Measurements from ENCODE around the gene PHKB. TPM values are rescaled to one million over a fixed set of nuclear protein-coding genes. Genes with fewer than 3 reads are reported as not detected.

The PHKB gene
- total RNA-seq, 1 donor from 2014 or later = 25.9 TPM

- no peak for DNase-seq (ENCODE audit: low read depth)
- H3K4me3 ChIP-seq (ENCODE audit: low read depth, low read length) = no peak overlapping the region
- TF ChIP-seq CTCF (conservative IDR thresholded peaks at IDR 0.05; ENCODE audit: low read depth, low read length) = no peak
Measured at GRCh38 chr16:47697826-47698225, 236.7 kb downstream of the PHKB start.

- H3K4me3 ChIP-seq (ENCODE audit: low read depth, low read length) = no peak overlapping the region
- DNase-seq (ENCODE audit: low read depth) = no peak
- no peak for TF ChIP-seq CTCF (conservative IDR thresholded peaks at IDR 0.05; ENCODE audit: low read depth, low read length)
Measured at GRCh38 chr16:47699106-47699505, 238.0 kb downstream of the PHKB start.

- no peak for DNase-seq (ENCODE audit: low read depth)
- H3K4me3 ChIP-seq (ENCODE audit: low read depth, low read length) = no peak overlapping the region
- no peak for TF ChIP-seq CTCF (conservative IDR thresholded peaks at IDR 0.05; ENCODE audit: low read depth, low read length)
Measured at GRCh38 chr16:47700857-47701587, 239.9 kb downstream of the PHKB start.

GRCh38 chr16:47705266-47705665 lies 244.1 kb downstream of the PHKB start:
- TF ChIP-seq CTCF (conservative IDR thresholded peaks at IDR 0.05; ENCODE audit: low read depth, low read length) = no peak

GRCh38 chr16:47711809-47712208 lies 250.7 kb downstream of the PHKB start:
- DNase-seq (ENCODE audit: low read depth) = no peak
- TF ChIP-seq CTCF (conservative IDR thresholded peaks at IDR 0.05; ENCODE audit: low read depth, low read length) = no peak
- H3K4me3 ChIP-seq (ENCODE audit: low read depth, low read length) = no peak overlapping the region

More at GRCh38 chr16:47705266-47705665, 244.1 kb downstream of the PHKB start:
- DNase-seq (ENCODE audit: low read depth) = no peak
- no peak overlapping the region for H3K4me3 ChIP-seq (ENCODE audit: low read depth, low read length)

GRCh38 chr16:47712276-47713224 lies 251.4 kb downstream of the PHKB start:
- no peak for TF ChIP-seq CTCF (conservative IDR thresholded peaks at IDR 0.05; ENCODE audit: low read depth, low read length)
- no peak for DNase-seq (ENCODE audit: low read depth)

More at GRCh38 chr16:47712276-47713224, 251.4 kb downstream of the PHKB start:
- H3K4me3 ChIP-seq (ENCODE audit: low read depth, low read length) = no peak overlapping the region

Data from epithelial cell of proximal tubule (primary cell).